Activated CD8-positive, alpha-beta memory T cell treated with anti-CD3 and anti-CD28 coated beads for 48 hours (primary cell): ENCODE results near the gene CACNA1E.

Source experiments
- DNase-seq, 3 experiments: peaks; one replicate each; pipeline ENCODE4 v3.0.0-alpha.2; 2020; ENCODE audit warnings: low read depth in 2 of 3, low spot score in 2 of 3

Gene CACNA1E

DNA sequence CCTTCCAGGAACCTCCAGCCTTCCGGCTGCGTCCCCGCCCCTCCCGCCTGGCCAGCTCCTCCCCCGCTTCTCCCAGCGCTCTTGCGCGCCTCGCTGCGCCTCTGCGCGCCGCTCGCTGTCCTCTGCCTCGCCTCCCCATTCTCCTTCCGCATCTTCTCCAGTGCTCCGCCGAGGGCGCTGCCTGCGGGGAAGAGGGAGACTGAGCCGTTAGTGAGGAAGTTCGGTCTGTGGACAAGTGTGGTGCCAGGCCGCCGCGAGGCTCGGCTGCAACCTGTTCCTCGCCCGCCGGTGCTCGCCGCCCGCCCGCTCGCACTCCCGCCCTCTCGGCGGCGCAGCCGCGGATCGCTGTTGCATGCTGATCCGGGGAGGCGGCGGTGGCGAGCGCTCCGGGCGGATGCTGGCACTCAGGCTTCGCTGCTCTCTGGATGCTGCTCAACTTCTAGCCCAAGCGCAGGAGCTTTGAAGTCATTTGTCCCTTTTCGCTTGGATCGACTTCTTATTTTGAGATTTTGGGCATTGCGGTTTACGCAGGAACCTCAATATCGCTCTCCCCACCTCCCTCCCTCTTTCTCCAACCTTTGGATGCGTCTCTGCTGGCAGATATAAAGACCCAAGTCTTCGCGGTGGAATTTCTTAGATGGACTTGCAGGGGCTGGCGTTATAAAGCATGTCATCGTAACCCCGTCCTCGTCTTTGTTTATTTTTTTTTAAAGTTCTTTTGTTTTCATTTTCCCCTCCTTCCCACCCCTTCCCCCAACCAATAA, 614 bp upstream of the CACNA1E start:
- no peak for DNase-seq

- no peak for DNase-seq
Measured at GRCh38 chr1:181484821-181485220, 1.5 kb downstream of the CACNA1E start.

GRCh38 chr1:181485287-181486097, 2.2 kb downstream of the CACNA1E start:
- no peak for DNase-seq

DNA sequence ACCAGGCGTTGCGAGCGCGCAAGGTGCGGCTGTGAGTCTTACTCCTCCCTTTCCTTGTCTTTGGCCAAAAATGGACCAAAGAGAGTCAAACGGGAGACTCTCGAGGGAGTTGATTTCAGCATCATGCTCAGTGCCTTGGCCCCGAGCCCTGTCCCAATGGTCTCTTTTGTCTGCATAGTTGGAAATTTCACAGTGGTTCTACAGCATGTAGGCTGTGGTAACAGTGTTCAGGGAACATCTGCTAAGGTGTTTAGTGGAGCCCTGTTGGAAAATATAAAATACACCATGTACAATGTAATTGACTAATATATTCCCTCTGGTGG, 2.7 kb downstream of the CACNA1E start:
- DNase-seq, result no peak

GRCh38 chr1:181488866-181489265, 5.5 kb downstream of the CACNA1E start:
- no peak for DNase-seq

DNA sequence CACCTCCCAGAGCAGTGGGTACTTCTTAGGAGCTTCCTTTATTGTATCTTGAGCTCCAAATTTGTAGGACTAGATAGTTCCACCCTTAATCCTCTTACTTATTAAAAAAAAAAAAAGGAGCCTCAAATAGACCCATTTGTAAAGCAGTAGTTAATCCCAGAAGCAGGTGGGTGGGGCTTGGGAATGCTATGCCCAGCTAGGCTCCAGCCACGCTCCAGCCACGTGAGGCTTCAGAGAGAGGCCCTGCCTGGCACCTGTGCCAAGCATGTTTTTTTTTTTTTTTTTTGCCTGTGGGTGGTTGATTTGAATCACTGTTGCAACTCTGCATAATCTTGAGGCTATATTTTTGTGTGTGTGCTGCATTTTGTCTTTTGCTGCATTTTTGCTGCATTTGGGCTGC, 7.0 kb downstream of the CACNA1E start:
- DNase-seq, result no peak

DNA sequence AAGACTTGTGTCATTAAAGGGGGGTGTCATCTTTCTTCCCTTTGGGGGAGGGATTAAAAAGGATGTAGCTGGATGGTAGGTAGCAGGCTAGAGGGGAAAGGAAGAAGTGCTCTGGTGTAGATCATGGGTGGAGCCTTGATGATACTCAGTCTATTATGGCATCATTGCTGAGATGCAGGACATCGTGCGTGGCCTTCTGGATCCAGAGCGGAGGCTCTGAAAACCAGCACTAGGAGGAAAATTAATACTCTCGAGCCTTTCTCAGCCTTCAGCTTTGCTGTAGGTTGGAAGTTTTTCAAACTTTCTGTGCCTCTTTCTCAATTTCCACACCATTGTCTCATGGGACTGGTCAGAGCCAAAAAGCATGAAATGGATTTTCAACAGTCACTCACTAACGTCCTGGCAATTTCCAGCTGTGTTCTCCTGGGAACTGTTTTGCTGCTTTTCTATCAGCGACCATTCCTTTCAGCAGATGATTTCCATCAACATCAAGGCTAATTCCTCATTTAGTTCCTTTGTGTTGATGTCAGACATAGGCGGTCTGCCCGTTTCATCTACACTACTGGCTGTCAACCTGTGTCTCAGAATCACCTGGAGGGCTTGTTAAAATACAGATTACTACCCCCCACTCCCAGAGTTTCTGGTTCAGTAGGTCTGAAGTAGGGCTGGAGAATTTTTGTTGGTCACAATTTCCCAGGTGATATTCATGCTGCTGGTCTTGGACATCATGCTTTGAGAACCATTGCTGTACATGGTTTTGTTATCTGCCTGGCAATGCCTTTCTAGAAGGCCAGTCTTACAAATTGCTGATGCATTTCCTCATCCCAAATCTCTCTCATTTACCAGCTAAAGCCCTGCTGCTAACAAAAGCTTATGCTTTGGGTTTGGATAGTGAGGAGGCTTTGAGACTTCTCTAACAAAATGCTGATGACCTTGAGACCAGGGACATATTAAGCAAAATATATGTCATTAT, 7.7 kb downstream of the CACNA1E start:
- DNase-seq, result no peak

DNA sequence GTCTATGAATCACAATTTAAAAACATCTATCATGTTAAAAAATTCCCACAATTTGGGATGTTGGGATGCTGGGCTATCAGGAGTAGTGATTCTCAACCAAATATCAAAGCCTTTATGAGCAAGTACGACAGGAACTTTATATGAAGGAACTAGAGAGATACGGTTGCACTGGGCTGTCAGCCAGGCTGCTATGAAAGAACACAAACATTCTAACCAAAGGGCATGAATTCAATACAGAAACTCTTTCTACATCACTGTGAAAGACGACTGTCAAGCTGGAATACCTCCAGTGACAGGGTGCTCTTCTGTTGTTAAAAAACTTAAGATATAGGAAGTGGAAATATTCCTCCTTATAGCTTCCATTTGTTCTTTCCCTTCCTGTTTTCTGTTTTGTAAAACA, 9.8 kb downstream of the CACNA1E start:
- no peak for DNase-seq

- DNase-seq, result no peak
Measured at GRCh38 chr1:181493885-181494284, 10.6 kb downstream of the CACNA1E start.

DNA sequence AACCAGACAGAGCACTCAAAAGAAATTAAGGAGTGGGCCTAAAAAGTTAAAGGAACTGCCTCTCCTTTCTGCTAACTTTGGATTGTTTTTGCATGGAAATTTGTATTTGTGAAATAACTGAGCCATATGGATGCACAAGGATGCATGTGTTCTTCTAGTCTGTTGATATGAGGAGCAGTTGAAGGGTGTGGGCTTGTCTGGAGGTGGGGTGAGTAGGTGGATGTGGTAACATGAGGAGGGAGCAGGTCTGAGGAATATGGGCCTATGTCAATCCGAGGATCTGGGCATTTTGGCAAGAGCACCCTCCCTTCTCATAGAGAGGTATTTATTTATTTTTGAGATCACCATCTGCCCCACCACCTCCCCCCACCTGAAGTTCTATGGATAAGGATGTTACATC, 13.4 kb downstream of the CACNA1E start:
- DNase-seq, result no peak

- DNase-seq, result no peak
Measured at GRCh38 chr1:181497870-181498269, 14.6 kb downstream of the CACNA1E start.

DNA sequence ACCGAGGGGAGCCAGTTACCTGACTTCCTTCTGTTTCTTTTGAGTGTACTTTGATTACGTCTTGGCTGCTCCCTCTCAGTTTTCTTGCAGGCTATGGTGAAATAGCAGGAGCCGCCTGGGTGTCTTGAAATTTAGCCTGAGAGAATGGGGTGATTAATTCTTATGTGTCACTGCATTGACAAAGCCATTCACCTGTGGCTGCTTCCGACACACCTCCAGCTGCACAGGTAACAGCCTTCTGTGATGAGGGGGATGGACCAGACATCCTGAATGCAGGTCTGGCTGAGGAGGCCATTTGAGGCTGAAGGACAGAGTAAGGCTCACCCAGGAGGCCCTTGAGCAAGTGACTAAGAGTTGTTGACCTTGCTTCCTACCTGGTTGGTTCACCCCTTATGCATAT, 16.5 kb downstream of the CACNA1E start:
- no peak for DNase-seq

DNA sequence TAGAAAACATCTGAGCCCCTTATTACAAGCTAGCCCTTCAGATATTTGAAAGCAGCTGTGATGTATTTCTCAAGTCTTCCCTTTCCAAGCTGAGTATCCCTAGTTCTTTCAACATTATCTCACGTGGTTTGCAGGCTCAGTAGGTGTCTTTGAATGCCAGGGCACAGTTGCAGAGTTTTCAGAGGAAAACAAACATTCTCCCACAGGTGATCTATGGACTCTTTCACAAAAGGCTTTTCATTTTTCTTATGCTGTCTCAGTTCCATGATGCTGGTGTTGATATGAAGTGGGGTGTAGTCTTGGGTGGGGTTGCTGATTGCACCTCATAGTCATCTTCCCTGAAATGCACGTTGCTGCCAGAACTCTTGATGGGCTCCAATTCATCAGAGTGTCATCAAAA, 17.3 kb downstream of the CACNA1E start:
- DNase-seq, result no peak

GRCh38 chr1:181501612-181502011, 18.3 kb downstream of the CACNA1E start:
- no peak for DNase-seq

- DNase-seq, result no peak
Measured at GRCh38 chr1:181503171-181503810, 20.0 kb downstream of the CACNA1E start.

GRCh38 chr1:181504399-181504842, 21.1 kb downstream of the CACNA1E start:
- no peak for DNase-seq

DNA sequence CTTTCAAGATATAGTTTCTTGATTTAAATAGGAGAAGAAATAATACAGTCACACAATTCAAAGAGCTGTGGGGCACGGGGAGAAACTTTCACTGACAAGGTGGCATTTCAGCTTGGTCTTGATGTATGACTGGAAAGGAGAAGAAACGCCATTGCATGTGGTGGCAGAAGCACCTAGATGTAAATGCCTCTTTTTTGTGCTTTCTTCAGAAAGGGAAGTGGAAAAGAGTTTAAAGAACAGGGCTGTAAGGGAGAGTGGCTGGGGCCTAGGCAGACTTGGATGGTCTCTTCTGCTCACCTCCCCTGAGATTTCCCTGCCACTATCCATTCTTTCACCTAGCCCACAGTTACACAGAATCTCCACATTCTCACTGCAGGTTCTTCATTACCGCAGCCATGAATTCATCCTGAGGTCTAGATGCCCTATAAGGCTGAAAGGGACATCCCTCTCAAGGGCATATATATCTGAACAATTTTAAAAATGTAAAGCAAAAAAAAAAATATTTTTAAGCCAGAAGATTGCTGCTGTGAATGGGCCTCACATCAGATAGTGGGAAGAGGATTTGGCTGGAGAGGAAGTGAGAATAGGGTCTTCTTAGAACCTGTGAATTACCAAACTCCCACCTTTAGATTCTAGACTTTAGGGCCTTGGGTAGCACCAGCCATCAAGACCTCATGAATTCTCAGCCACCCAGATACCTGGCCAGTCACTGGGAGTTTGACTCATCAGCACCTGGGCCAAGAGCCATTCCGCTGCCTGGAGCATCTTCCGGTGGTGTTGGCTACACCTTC, 23.4 kb downstream of the CACNA1E start:
- no peak for DNase-seq

GRCh38 chr1:181508486-181509165, 25.3 kb downstream of the CACNA1E start:
- no peak for DNase-seq

DNA sequence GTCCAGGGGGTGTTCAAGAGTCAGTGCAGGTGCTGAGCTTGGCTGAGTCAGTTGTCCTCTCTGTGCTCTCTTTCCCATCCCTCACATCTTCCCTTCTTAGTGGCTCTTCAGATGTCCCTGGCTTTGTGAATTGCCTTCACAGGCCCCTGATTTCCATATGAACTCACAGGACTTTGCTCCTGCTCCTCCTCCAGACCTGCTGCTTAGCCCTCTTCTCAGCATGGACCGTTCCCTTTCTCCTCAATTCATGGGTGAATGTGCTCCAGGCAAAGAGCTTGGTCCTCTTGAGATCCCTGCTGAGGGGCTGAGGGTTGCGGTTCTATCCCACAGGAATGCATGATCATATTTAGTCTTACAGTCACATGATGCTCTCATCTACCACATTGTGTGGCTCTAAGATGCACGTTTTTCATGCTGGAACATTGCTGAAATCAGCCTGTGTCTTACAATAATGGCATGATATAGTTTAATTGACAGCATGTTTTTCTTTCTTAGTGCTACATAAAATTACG, 30.5 kb downstream of the CACNA1E start:
- no peak for DNase-seq
